Stimulated activated CD8-positive, alpha-beta memory T cell treated with anti-CD3 and anti-CD28 coated beads, Interleukin-4, amount 100 ng/mL, for 4 hours (primary cell): ENCODE data around the gene HRK.

ENCODE experiments used
- DNase-seq, 2 donors: peaks; one replicate each; pipeline ENCODE4 v3.0.0-alpha.2; 2020; ENCODE audit warnings: low read depth in 2 of 2, low spot score in 1 of 2

HRK gene

DNA sequence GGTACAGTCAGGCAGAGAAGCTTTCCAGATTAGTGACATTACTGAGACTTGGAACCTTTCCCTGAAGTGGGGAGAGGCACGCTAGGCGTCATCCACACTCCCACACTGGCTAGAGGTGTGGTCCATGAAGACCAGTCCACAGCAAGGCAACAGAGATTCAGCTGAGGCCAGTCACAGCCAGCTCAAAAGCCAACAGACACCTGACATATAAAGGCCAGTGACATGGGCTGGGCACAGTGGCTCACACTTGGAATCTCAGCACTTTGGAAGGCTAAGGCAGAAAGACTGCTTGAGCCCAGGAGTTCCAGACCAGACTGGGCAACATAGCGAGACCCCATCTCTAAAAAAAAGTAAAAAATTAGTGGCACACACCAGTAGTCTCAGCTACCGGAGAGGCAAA is 10.9 kb downstream of the HRK start:
- DNase-seq: no peak

DNA sequence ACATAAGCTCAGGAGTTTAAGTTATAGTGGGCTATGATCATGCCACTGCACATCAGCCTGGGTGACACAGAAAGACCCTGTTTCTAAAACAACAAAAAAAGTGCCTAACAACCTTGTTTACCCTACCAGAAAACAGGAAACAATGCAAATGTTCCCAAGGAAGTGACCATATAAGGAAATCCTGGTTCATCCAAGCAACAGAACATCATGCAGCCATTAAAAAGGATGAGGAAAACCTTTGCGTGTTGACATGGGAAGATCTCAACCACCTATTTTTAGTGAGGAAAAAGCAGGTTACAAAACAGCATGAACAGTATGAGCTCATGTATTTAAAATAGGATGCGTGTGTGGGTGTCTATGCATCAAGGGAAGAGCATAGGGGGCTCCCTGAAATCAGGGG is 13.7 kb downstream of the HRK start:
- DNase-seq: no peak

DNA sequence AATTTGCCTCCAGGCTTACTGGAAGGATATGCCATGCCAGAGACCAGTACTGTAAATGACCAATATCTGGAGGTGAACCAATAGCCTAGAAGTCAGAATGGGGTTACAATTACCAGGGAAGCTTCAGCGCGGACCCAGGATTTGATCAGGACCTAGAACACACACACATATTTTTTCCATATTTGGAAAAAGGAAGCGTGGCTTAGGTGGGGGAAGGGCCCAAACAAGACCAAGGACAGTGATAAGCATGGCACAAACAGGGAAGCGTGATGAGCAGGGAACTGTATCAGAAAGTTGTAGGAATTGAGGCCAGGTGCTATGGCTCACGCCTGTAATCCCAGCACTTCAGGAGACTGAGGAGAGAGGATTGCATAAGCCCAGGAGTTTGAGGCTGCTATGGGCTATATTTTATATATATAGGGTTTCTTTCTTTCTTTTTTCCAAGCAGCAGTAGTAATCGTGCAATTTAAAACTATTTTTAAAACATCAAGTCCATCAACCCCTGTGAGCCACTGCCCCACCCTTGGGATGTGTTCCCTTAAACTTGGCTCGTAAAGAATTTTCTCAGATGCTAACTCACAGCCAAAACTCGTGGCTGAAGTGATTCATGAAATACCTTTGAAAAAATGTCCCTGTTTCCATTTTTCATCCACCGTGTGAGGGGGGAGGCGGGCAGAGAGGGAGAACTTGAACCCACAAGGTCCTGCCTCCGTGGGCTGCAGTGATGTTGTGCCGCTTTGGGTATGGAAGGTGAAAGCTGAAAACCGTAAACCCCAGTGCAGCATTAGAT is 16.7 kb downstream of the HRK start:
- no peak for DNase-seq

DNA sequence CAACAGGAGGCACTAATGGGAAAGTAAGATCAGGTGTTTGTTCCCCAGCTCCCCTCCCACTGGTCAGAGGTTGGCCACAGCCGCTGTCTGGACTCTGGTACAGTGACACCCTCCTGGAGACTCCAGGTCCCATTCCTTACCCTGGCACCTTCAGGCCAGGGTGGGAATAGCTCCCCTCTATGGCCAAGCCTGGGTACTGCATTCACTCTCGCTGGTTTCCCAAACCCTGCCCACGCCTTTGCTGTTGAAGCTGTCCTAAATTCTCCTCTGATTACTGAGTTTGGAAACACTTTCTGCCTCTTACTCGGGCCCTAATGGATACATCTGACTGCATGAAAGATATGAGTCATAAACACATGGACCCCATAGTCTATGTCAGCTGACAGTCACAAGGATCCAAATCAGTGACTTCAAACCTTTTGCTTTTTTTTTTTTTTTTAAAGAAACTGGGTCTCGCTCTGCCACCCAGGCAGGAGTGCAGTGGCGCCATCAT is 17.9 kb downstream of the HRK start:
- no peak for DNase-seq

DNA sequence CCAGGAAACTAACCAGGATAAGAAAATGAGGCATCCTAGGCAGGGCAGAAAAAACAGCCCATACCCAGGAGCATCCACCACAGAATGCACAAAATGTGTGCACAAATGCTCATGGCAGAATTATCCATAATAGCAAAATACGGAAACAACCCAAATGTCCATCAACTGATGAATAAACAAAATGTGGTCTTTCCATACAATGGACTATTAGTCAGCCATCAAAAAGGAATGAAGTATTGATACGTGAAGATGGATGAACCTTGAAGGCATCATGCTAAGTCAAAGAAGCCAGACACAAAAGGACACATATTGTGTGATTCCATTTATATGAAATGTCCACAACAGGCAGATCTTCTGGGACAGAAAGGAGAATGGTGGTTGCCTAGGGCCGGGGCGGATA is 19.1 kb downstream of the HRK start:
- no peak for DNase-seq

DNA sequence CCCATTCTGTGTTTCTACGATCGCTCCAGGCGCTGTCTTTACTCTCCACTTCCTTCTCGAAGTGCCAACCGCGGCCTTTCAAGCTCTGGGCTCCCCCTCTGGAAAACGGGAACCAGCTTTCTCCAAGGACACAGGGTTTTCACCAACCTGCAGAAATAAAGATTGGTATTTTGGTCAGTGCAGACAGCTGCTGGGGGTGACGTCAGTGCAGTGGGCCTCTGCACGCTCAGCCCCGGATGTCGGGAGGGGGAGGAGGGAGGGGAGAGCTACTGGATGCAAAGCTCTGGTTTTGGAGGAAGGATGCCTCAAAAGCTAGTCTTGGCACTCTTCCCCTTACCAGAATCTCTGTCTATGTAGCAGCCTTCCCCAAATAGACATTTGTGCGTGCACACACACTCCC is 19.9 kb downstream of the HRK start:
- DNase-seq: no peak

DNA sequence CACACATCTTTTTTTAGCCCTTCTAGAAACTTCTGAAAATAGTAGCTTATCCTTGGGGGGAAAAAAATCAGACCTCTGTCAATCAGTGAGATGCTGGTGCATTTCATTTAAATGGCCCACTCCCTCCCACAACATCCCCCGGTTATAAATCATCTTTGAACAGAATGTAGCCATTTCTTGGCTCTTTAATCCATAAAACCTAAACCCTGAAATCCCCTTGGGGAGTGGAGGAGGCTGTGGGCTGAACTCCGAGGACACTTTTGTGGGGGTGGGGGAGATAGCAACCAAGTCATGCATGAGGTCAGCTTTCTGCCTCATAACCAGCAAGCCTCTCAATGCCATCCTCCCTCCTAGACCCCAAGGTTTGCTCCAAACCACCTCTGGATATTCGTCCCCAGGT is 21.0 kb downstream of the HRK start:
- no peak for DNase-seq

DNA sequence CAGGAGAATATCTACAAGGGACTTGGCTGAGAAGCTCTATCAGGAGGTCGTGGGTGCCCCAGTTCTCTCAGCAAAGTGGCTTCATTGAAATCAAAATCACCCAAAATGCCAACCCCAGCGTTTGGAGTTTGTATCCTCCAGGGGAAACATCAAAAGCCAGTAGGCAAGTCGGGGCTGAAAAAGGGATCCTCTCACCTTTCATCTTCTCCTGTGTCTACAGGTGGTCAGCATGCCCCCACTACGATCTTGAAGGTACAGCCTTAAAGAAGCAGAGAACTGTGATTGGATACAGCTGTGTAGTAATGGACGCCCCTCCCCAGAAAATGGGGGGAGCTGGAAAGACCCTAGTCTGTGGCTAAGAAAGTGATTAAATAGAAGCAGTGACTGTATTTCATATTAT is 22.2 kb downstream of the HRK start:
- no peak for DNase-seq

DNA sequence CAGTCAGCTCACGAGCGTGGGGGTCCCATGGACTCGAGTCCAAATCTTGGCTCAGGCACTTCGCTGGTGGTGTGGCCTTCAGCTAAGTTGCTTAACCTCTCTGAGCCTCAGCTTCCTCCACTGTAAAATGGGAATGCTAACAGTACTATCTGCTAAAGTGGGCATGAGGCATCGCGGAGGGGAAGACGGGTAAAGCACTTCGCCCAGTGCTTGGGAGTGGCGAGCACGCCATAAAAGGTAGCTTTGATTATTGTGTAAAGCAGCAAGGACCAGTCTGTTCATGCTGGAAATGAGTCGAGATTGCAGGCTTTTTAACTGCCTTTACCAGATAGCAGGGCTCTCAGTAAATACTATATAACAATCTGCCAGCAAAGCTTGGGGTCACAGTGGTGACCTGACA is 24.5 kb downstream of the HRK start:
- no peak for DNase-seq

DNA sequence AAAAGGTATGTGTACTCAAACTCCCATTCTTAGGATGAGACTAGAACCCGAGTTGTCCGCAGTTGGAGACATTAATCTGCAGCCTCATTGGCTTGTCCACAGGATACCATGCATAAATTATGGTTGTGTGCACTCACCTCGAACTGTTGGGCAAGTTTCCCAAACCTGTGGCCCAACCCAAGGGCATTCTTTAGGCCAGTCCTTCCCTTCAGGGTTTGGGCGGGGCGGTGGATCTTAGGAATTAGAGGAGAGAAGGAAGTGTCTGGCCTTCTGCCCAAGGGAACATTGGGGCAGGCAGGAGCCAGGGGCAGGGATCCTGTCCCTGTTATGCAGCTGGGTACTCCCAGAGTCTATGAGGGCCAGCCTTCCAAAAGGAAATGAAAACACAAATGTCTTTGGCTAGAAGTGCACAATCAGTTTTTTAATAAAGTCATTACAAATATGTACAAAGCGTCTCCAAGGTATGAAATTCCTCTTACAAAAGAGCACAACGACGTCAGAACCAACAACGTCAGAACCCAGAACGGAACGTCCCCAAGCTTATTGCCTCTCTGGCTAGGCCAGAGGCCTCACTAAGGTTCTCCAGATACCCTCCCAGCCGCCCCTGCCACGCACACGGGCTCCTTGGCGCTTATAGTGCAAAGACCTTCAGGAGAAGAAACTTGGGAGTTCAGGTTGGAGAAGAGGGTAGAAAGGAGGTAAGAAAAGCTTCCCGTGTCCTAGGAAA is 25.3 kb downstream of the HRK start:
- DNase-seq: no peak

DNA sequence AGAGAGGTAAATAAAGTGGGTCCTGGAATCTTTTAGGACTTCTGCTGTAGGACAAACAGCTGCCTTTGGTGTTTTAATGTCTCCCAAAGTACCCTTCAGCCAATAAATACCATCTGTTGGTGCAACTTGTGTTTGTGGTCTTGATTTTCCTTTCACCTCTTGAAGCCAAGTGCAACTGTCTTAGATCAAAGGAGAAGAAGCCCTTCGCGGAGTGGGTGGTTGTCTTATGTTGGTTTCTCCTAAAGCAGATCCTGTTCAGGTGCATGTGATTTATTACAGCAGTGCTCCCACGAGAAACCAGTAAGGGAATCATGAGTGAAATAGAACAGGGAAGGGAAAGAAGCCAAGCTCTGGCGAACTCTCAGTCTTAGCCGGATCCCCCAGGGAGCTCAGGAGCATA is 27.7 kb downstream of the HRK start:
- no peak for DNase-seq

DNA sequence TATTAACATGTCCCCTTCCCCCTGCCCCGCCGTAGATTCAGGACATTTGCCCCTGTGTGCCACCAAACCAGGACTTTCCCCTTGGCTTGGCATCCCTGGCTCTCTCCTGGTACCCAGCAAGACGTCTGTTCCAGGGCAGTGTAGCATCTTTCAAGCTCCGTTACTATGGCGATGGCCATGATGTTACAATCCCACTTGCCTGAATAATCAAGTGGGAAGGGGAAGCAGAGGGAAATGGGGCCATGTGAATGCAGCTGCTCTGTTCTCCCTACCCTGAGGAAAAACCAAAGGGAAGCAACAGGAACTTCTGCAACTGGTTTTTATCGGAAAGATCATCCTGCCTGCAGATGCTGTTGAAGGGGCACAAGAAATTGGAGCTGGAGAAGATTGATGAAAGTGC is 28.9 kb downstream of the HRK start:
- DNase-seq: no peak

DNA sequence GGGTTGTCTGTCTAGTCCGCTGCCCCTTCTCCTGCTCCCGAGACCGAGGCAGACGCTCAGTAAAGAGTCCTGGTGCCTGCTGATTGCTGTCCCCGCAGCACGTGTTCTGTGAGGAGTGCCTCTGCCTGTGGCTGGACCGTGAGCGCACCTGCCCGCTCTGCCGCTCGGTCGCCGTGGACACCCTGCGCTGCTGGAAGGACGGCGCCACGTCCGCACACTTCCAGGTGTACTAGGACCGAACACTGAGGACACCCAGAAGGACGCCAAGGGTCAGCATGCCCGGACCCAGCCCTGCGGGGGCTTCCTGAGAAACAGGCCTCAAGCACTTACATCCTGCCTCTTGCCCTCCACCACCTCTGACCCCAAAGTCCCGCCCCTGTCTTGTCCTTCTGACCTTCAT is 32.0 kb downstream of the HRK start:
- no peak for DNase-seq

DNA sequence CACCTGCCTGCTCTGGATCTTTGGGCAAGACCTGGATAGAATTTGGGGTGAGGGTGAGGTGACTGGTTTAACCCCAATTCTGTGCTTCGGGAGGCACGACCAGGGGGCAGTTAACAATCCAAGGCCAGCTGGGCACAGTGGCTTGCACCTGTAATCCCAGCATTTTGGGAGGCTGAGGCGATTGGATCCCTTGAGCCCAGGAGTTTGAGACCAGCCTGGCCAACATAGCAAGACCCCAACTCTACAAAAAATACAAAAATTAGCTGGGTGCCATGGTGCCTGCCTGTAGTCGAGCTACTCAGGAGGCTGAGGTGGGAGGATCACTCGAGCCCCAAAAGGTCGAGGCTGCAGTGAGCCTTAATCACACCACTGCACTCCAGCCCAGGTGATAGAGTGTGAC is 38.2 kb downstream of the HRK start:
- DNase-seq: no peak

DNA sequence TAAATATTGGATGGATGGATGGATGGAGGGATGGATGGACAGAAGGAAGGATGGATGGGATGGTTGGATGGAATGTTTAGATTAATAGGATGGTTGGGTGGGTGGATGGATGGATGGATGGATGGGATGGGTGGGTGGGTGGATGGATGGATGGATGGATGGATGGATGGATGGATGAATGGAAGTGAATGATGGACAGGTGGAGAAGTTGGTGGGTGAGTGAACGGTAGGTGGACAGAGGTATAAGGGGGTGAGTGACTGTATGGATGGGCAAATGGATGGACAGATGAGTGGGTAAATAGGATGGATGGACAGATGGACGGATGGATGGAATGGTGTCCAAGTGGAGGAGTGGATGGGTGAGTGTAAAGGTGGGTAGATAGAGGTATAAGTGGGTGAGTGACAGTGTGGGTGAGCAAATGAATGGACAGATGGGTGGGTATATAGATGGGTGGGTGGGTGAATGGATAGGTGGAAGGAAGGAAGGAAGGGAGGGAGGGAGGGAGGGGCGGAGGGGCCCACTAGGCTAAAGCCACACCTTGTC is 41.9 kb downstream of the HRK start:
- no peak for DNase-seq

DNA sequence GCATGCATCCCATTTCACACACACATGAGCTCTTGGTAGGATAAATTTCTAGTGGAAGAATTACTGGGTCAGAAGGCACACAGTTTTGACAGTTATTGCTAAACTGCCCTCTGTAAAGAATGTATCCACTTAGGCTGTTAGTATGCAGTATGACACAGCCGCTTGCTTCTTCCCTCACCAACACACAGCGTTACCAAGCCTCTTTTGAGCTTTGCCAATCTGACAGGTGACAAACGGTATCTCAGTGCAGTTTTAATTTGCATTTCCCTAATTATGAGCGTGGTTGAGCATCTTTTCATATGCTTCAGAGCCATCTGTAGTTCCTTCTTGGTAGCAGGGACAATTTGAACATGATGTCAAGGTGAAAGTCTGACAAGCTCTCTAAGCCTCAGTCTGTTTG is 42.9 kb downstream of the HRK start:
- no peak for DNase-seq

DNA sequence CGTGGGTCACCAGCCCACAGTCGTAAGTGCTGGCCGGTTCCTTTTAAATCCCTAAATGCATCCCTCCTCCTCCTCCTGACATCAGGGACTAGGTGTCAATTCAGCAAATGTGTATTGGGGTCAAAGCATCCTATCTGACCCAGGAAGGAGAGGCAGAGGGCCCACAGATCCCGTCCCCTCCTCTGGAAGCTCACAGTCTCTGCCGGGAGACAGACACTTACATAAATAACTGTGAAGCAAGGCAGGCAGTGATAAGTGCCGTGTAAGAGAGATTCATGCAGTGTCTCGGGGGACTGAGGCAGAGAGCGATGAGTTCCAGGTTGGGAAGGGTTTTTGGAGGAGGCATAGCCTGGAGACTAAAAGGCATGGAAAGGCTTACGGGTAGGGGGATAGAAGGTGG is 44.1 kb downstream of the HRK start:
- DNase-seq: no peak

DNA sequence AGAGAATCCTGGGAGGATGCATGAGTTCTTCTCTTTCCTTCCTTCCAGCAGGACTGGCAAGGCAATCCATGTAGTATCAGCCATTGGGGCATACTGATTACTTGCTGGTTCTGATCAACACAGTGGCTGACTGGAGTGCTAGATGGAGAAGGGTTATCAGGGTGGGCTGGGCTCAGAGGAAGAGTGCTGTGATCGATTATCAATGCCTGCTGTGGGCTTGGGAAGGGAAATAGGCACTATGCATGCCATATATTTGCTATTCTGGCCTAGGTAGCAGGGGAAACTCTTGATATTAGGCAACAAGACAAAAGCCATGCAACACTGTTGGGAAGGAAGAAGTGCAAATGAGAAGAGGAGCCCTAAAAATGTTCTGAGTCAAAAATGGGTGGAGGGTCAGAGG is 45.8 kb downstream of the HRK start:
- DNase-seq: no peak

DNA sequence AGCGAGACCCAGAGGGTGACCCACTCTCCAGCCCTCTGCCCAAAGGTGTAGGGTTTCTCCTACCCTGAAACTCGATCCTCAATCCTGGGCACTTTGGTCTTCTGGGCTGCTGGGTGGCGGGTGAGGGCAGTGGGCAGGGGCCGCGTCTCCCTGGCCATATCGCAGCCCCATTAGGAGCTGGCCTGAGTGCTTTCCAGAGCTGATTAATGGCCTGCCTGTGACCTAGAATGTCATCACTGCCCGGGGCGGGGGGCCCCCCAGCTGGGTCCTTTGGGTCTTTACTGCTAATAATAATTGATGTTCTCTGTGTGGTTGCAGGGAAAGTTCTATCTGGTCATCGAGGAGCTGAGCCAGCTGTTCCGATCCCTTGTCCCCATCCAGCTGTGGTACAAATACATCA is 47.8 kb downstream of the HRK start:
- DNase-seq: no peak

DNA sequence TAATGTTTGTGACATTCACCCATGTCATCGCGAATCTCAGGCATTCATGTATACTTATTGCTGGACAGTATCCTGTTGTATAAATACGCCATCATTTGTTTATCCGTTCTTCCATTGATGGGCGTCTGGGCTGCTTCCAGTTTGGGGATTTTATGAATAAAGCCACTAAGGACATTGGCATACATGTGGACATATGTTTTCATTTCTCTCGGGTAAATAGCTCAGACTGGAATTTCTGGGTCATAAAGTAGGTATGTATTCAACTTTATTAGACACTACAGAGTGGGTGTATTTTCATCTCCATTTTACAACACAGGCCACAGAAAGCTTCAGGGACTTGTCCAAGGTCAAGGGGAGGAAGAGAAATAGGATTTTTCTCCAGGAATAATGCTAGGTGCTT is 48.9 kb downstream of the HRK start:
- no peak for DNase-seq

DNA sequence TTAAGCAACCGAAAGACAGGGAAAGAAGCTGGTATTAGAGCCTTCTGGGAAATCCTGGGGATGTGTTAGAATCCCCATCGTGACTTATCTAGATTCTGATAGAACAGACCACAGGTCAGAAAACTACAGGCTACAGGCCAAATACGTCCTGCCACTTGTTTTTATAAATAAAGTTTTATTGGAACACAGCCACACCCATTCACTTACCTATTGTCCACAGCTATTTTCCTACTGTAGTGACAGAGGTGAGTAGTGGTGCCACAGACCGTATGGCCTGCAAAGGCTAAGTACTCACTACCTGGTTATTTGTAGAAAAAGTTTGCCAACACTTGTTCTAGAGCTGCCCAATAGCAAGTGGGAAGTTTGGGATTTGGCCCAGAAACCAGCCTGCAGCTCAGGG is 53.8 kb downstream of the HRK start:
- DNase-seq: no peak

DNA sequence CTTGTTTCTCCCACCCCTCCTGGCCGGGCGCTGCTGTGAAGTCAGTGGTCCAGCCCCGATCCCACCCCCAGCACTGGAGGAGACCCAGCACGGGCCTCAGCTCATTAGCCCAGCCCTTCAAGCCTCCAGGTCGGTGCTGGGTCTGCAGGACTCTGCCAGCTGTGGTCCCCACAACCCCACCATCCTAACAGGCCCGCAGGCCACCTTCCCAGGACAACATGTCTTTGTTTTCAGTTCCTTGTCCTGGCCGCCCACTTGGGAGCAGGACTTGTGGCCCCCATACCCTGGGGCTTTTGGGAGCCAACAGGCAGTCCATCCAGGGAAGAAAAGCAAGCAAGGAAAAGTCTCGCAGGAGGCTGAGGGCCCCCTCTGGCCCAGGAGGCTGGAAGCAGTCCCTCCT is 60.0 kb downstream of the HRK start:
- DNase-seq: no peak
